NOMO-1 treated with DMSO at 0.1 percent for 48 hours (cell line): ENCODE measurements around the gene HS3ST5.
"Not testable (repeated sequence)": the region's sequence is repeated elsewhere in the genome, so short reads cannot be mapped to it uniquely, and the experiment has no call there.

Source experiments
- DNase-seq: peaks from one replicate; lab custom pipeline; 2025; ENCODE audit not compliant: unreplicated experiment; lab: John Stamatoyannopoulos, UW

The HS3ST5 gene

GRCh38 chr6:114061741-114062140 lies 281.1 kb downstream of the HS3ST5 start:
- peak; percentile 78 for DNase-seq

DNA sequence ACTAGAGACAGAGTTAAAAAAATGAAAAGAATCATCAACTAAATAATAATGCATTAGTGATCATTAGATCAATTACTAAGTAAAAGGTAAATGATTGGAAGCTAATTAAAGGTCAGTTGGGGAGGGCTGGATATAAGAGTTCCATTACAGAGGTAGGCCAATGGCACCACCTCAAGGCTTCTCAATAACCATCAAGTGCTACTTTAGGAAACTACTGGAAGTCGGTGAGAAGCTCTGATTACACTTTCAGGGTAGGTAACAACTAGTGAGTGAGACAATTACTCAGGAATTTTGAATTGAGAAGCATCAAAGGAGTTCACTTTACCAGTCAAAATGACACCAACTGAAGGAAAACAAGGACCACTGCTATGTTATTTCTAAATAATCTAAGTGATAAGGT lies 281.7 kb downstream of the HS3ST5 start:
- no peak for DNase-seq

- no peak for DNase-seq
Measured at GRCh38 chr6:114058435-114058834, 284.4 kb downstream of the HS3ST5 start.

- no peak for DNase-seq
Measured at GRCh38 chr6:114055763-114056162, 287.1 kb downstream of the HS3ST5 start.

DNA sequence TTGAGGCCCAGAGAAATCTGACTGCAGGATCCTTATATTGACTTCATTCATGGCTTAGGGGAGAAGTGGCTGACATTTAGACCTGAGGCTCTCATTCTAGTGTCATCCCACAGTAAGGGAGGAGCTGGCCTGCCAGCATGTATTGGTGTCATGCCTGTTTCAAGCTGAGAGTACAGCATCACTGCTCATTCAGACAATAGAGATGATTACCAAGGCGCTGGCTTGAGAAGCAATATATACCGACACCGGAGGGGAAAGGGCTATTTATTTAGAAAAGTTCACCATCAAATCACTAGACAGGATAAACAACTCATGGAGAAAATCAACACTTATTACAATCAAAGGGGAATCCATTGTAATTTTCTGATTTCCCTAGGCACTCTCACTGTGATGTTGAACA lies 287.5 kb downstream of the HS3ST5 start:
- no peak for DNase-seq

GRCh38 chr6:114053791-114054190 lies 289.0 kb downstream of the HS3ST5 start:
- DNase-seq, result no peak

- DNase-seq, result no peak
Measured at GRCh38 chr6:114052141-114052540, 290.7 kb downstream of the HS3ST5 start.

DNA sequence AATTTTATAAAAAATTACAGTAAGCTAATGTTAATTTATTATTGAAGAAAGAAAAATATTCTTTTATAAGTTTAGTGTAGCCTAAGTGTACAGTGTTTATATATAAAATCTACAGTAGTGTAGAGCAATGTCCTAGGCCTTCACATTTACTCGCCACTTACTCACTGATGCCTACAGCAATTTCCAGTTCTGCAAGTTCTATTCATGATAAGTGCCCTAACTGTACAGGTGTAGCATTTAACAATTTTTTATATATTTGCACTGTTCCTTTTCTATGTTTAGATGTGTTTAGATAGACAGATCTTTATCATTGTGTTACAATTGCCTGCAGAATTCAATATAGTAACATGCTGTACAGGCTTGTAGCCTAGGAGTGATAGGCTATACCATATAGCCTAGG lies 291.8 kb downstream of the HS3ST5 start:
- DNase-seq, result no peak

DNA sequence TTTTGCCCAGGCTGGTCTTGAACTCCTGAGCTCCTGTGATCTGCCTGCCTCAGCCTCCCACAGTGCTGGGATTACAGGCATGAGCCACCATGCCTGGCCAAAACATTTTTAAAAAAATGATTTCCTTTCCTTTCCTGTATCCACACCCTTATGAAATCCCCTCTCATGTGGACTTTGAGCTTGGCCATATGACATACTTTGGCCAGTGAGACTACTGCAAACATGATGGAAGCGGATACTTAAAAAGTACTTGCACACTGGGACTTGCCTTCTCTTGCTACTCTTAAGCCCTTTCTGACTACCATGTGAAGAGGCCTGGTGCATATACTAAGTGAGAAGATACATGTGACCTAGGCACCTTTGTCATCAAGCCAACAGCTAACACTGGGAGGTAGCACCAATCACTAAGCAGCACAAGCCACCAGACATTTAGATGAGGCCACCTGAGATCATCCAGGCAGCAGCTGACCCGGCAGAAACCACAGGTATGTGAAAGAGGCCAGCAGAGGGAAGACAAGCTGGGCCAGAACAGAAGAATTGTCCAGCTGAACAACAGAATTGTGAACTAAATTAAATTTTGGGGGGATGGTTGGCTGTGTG lies 293.4 kb downstream of the HS3ST5 start:
- DNase-seq, result no peak

GRCh38 chr6:114044566-114044965 lies 298.3 kb downstream of the HS3ST5 start:
- DNase-seq, result not testable (repeated sequence)

GRCh38 chr6:114042267-114043016 lies 300.4 kb downstream of the HS3ST5 start:
- DNase-seq, result no peak

GRCh38 chr6:114040871-114041270 lies 302.0 kb downstream of the HS3ST5 start:
- no peak for DNase-seq

DNA sequence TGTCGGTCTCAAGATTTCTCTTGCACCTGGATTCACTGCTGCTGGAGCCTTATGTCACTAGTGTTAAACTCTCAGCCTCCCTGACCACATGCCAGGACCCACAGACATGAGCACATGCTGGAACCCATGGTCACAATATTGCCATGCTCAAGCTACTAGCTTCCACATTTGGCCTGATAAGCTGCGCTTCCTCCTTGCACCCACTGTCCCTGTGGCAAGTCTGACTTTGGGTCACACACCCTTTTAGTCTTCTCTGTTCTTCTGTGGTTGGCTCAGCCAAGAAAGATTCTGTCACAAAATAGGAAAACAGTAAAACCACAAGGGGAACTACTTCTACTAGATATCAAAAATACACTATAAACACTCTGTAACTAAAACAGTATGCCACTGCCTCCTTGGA lies 303.0 kb downstream of the HS3ST5 start:
- DNase-seq, result peak; percentile 4

GRCh38 chr6:114033606-114034005 lies 309.2 kb downstream of the HS3ST5 start:
- no peak for DNase-seq

DNA sequence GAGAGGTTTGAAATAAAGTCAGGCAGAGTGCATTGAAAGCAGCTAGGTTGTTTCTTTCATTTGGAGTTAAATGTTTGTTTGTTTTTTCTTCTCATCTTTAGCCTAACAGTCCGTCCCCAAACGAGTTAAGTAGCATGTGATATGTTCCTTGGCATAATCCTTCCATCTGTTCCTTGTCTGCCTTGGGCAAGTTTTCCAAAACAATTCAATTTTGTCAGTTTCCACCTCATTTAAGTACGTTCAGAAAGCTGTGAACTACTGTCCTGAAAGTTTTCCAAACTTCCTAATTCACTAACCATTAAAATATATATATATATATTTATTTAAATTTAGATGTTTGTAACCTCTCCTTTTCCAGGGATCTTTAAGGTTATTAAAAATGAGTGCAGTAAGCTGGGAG lies 310.1 kb downstream of the HS3ST5 start:
- DNase-seq, result no peak

DNA sequence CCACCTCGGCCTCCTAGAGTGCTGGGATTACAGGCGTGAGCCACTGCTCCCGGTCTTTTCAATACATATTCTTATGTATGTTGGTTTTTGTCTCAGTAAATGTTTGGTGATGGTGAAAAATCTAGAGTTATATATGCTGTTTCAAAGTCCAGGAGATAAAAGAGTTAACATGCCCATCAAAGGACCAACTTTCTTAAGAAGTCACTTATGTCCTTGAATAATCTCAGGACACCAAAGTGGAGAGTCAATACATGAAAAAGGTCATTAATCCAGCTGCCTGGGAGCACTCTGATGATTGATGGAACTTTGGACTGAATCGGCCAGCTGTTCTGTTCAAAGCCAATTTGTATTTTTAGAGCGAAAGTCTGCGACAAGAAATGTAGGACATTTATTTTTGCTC lies 312.1 kb downstream of the HS3ST5 start:
- no peak for DNase-seq

DNA sequence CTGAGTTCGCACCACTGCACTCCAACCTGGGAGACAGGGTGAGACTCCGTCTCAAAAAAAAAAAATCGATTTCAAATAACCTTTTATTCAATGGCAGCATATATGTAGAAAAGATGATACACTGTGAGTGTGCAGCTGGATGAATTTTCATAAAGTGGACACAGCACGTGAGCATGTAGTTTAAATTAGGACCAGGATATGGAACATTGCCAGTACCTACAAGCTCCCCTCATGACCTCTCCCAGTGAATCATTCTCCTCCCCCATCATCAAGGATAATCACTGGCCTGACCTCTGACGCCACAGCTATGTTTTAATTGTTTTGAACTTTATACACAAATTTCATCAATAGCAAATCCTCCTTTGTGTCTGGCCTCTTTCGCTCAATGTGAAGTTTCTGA lies 318.1 kb downstream of the HS3ST5 start:
- no peak for DNase-seq

DNA sequence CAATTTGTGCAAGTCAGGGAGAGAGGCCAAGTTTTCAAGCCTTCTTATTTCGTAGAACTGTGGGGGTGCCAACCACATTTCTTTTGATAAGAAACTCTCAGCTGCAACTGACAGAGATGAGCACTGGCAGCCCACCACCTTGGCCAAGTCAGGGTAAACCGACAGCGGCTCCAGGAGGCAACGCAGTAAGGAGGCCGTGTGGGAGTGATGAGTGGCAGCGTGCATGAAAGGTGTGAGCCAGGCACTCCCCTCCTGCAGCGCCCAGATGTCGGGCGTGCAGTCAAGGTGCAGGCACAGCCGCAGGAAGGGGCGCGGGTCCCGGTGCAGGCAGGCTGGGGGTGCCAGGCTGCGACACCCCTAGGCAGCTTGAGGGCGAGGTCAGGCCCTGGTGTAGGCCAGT lies 322.6 kb downstream of the HS3ST5 start:
- no peak for DNase-seq

- DNase-seq, result not testable (repeated sequence)
Measured at GRCh38 chr6:114017146-114017545, 325.7 kb downstream of the HS3ST5 start.

- peak; percentile 1 for DNase-seq
Measured at GRCh38 chr6:114014106-114014505, 328.7 kb downstream of the HS3ST5 start.

DNA sequence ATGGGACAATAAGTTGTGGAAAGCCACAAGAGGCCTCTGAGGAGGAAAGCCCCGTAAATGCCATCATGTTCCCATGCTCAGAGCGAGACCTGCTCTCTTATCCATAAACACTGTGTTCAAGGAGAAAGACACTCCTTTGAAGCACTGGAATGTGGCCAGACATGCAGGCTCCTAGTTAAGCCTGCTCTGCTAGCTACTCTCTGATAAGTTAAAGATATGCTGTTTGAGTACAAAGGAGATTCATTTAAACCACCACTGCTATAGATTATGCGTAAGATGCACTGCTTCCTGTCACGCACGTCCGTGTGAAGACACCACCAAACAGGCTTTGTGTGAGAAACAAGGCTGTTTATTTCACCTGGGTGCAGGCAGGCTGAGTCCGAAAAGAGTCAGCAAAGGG lies 331.3 kb downstream of the HS3ST5 start:
- not testable (repeated sequence) for DNase-seq

GRCh38 chr6:114010540-114010939 lies 332.3 kb downstream of the HS3ST5 start:
- no peak for DNase-seq

DNA sequence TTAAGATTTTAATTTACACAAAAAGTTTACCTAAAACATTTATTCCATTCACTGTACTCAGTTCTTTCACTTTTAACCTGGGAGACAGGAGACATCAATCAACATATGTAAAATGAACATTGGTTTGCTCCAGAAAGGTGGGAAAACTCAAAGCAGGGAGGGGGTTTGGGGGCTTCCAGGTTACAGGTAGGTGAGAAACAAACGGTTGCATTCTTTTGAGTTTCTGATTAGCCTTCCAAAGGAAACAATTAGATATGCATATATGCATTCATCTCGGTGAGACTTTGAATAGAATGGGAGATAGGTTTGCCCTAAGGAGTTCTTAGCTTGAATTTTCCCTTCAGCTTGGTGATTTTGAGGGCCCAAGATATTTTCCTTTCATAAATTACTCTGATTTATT lies 333.6 kb downstream of the HS3ST5 start:
- DNase-seq, result no peak
